Prostate gland (tissue), 2 donors: ENCODE data around the gene CDK4.

Experiments used
- POLR2A ChIP-seq: fragments of 450-650 bp; IDR thresholded peaks from one replicate; pipeline ENCODE4 v1.6.1; 2016; ENCODE audit warnings: antibody characterized with exemption, mild to moderate bottlenecking
- TF ChIP-seq, protein P1 (sequence below), 4 experiments: fragments of 200-600 bp in 2 of 4; fragments of 450-650 bp in 2 of 4; sonication (generic) in 2 of 4; IDR thresholded peaks; 1 replicate in 3 of 4; 2 replicates in 1 of 4; pipeline ENCODE4 v1.5.1; 2016 to 2019; ENCODE audit warnings: antibody characterized with exemption in 4 of 4, mild to moderate bottlenecking in 2 of 4, moderate library complexity in 2 of 4

DNA sequence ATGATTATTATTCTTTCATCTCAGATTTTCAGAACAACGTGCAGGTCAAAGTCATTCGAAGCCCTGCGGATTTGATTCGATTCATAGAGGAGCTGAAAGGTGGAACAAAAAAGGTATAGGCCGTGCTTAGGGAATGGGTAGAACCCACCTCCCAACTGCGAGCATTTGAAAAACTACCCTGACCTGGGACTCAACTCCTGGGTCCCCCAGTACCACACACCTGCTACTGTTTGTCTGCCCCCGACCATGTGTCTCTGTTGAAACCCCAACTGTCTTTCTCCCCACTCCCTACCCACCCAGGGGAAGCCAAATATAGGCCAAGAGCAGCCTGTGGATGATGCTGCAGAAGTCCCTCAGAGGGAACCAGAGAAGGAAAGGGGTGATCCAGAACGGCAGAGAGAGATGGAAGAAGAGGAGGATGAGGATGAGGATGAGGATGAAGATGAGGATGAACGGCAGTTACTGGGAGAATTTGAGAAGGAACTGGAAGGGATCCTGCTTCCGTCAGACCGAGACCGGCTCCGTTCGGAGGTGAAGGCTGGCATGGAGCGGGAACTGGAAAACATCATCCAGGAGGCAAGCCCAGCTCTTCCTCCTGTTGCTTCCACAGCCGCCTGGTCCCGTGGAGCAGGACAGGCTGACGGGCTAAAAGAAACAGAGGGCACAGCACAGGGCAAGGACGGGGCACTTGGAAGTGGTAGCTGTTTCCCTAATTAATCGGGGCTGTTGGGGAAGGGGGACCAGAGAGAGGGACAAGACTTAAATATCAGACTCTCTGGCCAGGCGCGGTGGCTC lies 34.1 kb downstream of the CDK4 start:
- TF ChIP-seq, protein P1, sequence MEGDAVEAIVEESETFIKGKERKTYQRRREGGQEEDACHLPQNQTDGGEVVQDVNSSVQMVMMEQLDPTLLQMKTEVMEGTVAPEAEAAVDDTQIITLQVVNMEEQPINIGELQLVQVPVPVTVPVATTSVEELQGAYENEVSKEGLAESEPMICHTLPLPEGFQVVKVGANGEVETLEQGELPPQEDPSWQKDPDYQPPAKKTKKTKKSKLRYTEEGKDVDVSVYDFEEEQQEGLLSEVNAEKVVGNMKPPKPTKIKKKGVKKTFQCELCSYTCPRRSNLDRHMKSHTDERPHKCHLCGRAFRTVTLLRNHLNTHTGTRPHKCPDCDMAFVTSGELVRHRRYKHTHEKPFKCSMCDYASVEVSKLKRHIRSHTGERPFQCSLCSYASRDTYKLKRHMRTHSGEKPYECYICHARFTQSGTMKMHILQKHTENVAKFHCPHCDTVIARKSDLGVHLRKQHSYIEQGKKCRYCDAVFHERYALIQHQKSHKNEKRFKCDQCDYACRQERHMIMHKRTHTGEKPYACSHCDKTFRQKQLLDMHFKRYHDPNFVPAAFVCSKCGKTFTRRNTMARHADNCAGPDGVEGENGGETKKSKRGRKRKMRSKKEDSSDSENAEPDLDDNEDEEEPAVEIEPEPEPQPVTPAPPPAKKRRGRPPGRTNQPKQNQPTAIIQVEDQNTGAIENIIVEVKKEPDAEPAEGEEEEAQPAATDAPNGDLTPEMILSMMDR (IDR thresholded peaks at IDR 0.05): no peak
- no peak for TF ChIP-seq POLR2A
